ENCODE measurements around the gene CHCHD4.

Gene CHCHD4

DNA sequence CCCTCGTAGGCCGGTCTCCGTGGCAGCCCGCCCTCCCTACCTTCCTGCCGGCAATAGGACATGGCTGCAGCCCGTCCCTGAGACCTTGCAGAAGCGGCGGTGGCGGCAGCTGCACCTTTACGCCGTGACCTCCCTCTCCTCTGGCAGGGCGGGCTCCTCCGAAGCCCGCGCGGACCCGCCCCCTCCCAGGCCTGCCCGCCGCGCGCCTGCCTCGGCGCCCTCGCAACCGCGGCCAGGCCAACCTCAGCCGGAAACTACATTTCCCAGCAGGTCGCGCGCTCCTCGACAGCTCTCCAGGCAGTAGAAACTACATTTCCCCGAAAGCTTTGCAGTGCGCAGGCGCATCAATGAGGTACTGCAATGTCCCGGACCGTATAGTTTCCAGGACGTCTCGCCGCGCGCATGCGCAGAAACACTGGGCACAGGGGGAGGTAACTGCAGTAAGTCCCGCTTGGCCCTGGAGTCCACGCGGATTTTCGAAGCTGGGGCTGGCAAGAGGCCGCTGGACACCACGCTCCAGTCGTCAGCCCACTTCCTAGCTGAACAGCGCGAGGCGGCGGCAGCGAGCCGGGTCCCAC, at the start of gene CHCHD4, which contains the start of gene TMEM43:
CHCHD4 (minus strand) TSS at position 256 of the 578 bp plus-strand sequence; CDS start at position 62, 194 bp downstream.
TMEM43 (plus strand) TSS at position 438 of the 578 bp plus-strand sequence. CDS start 142 bp downstream, outside the sequence.
- DNase-seq (ENCODE audit: low read depth, low spot score): peak; percentile 92

GRCh38 chr3:14172496-14172895, 47.8 kb upstream of the CHCHD4 start:
- DNase-seq (ENCODE audit: low read depth, low spot score): no peak

GRCh38 chr3:14170531-14171159, 46.0 kb upstream of the CHCHD4 start:
- DNase-seq (ENCODE audit: low read depth, low spot score): no peak

GRCh38 chr3:14169871-14170270, 45.2 kb upstream of the CHCHD4 start:
- DNase-seq (ENCODE audit: low read depth, low spot score): no peak

- no peak for DNase-seq (ENCODE audit: low read depth, low spot score)
Measured at GRCh38 chr3:14169435-14169834, 44.8 kb upstream of the CHCHD4 start.

- DNase-seq (ENCODE audit: low read depth, low spot score): no peak
Measured at GRCh38 chr3:14166877-14167603, 42.4 kb upstream of the CHCHD4 start.

DNA sequence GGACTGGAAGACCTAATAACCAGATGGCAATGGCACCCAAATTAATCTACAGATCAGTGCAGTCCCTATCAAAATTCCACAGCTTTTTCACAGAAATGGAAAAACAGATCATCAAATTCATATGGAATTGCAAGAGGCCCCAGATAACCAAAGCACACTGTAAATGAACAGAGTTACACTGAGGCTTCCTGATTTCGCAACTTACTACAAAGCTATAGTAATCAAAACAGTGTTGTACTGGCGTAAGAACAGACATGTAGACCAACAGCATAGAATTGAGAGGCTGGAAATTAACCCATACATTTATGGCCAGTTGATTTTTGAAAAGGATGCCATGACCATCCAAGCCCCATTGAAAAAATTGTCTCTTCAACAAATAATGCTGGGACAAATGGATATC, 37.5 kb upstream of the CHCHD4 start:
- DNase-seq (ENCODE audit: low read depth, low spot score): no peak

GRCh38 chr3:14161282-14161681, 36.6 kb upstream of the CHCHD4 start:
- DNase-seq (ENCODE audit: low read depth, low spot score): no peak

- no peak for DNase-seq (ENCODE audit: low read depth, low spot score)
Measured at GRCh38 chr3:14159426-14159825, 34.8 kb upstream of the CHCHD4 start.

DNA sequence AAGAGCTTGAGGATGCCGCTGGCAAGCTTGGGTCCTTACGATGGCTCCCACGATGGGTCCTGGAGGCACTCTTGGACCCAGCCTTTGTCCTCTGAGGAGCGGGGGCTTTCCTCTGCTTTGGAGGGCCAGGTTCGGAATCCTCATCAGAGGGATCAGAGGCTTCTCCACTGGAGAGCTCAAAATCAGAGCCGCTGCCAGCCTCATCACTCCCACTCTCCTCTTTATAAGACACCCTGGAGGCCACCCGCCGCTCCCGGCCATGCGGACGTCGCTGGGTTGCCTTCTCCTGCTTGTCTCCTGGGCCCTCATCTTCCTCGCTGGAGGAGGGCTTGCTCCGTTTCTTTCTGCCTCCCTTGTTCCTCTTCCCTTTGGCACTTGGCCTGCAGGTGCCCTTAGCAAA, 33.7 kb upstream of the CHCHD4 start:
- no peak for DNase-seq (ENCODE audit: low read depth, low spot score)

DNA sequence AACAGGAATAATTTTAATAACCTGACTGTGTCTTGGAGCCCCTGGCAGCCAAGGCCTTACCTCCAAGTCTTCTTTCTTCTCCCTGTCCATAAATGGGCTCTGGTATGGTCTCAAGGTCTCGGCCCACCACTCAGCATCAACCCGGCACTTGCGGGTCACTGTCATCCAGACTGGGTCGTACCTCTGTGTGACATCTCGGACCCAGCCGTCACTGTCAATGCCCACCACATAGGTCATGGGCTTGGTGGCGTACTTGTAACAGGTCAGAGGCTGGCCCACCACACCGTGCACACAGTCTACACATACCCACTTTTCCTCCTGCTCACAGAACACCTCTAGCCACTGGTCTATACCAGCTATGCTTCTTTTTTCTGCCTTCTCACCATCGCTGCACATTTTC, 33.3 kb upstream of the CHCHD4 start:
- no peak for DNase-seq (ENCODE audit: low read depth, low spot score)

- DNase-seq (ENCODE audit: low read depth, low spot score): no peak
Measured at GRCh38 chr3:14156843-14157561, 32.3 kb upstream of the CHCHD4 start.

DNA sequence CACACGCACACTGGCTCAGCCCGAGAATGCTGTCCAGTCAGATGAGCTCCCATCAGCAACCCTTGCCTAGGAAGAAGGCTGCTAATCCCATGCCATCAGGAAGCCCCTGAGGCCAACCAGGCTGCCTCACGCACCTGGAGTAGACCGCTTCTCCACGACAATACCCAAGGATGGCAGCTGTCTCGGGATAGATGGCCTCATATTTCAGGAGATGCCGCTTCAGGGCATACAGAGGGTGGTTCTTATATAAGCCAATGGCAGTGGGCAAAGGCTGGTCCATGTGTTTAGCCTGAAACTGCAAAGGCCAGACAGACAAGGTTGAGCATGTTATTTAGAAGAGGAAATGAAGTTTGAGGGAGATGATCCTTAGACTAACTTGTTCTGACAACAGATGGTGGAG, 31.5 kb upstream of the CHCHD4 start:
- DNase-seq (ENCODE audit: low read depth, low spot score): no peak

DNA sequence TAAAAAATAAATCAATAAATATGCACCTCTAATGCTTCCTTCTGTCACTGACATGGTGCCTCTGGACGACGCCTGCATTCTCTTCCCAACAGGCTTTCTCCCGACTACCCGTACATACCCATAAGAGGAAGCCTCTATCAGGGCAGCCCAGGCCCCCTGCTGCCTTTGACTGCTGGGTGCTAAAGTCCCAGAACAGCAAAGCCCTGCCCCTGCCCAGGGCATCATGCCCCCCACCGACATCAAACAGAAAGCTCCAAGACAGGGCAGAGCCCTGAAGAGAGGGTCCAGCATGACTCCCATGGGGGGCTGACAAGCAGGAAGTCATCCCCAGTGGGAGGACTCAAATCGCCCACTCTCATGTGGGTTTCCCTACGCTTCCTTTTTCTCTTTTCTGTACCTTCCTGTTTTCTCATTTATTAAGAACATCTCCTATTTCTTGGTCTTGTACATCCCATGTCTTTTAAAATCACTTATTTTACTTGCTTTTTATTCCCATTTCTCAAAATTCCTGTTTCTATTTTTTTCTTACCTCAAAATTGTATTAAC, 30.3 kb upstream of the CHCHD4 start:
- no peak for DNase-seq (ENCODE audit: low read depth, low spot score)

- no peak for DNase-seq (ENCODE audit: low read depth, low spot score)
Measured at GRCh38 chr3:14154276-14154675, 29.6 kb upstream of the CHCHD4 start.

DNA sequence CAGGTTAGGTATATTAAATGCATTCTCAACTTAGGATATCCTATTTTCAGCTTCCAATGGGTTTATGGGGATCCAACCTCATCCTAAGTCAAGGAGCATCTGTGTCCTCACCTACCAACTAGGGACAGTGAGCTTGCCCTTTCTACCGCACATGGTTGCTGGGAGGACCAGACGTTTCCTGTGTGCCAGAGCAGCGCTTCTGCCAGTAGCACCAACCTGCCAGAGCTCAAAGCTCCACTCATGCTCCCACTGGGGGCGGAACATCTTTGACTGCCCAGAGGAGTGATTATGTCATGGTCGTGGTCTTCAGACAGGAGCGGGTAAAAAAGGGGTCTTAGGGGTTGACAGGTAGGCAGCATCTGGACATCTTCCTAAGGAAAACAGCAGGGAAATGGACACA, 29.0 kb upstream of the CHCHD4 start:
- no peak for DNase-seq (ENCODE audit: low read depth, low spot score)

DNA sequence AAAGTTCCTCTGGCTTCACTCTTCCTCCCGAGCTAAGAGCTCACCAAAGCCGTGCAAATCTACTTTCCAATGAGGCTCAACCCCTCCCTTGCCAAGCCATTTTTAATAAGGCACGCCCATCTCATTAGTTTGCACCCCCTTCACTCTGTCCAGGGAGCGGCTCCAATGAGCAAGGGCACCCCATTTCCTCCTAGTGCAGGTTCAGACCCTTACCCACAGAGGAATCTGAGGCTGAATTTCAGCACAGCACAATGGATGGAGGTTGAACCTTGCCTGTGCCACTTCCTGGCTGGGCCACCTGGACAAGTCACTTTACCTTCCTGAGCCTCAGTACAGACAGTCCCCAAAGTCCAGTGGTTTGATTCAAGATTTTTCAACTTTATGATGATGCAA, 28.3 kb upstream of the CHCHD4 start:
- DNase-seq (ENCODE audit: low read depth, low spot score): no peak

DNA sequence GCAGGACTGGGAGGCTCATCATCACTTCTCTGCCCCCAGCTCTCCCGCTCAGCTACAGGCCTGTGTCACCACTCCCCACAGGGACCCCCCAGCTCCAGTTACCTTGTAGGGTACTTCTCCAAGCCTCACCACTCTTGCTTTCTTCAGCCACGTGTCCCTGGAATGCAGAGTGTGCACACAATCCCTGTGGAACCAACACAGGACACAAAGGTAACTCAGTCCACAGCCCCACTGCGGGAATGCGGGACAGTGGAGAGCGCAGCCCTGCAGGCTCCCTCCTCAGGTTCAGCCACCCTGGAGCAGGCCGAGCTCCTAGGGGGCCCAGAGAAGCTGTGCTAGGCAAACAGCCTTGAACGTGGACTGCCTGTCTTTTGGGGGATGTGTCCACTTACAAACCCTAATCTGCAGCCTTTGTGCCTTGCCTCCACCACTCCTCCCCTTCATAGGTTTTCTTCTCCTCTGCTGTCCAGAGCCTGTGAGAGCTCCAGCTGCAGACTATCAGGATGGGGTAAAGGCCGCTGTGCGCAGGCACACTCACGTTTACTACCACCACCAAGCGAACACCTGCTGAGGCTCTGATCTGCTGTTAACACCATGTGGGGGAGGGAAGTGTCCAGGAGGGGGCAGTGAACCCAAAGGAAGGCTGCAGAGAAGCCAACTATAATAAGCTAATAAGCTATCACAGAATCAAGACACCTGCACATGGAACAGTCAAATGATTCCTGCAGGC, 27.7 kb upstream of the CHCHD4 start:
- DNase-seq (ENCODE audit: low read depth, low spot score): no peak

- DNase-seq (ENCODE audit: low read depth, low spot score): no peak
Measured at GRCh38 chr3:14151471-14152083, 26.9 kb upstream of the CHCHD4 start.

- no peak for DNase-seq (ENCODE audit: low read depth, low spot score)
Measured at GRCh38 chr3:14150491-14151230, 26.0 kb upstream of the CHCHD4 start.
